ENCODE results near the gene SIKE1. TPM values are rescaled to one million over a fixed set of nuclear protein-coding genes. Genes with fewer than 3 reads are reported as not detected.
"Not testable (repeated sequence)": the region's sequence is repeated elsewhere in the genome, so short reads cannot be mapped to it uniquely, and the experiment has no call there.

The SIKE1 gene
- 10 to 100 TPM; 59.4 to 68.5 TPM for total RNA-seq

- CTCF ChIA-PET, result interaction anchor here (1.2 to 1.8 kb wide), 3 partner anchors 25 to 273 kb away, joined by 3 to 5 read pairs (median 4); no protein-coding TSS in a partner anchor
- Mint-ChIP-seq H3K4me3 (peak within 1 kb of the TSS; percentile 98), H3K9me3 (no peaks in the 10 kb centered on the region), H3K36me3 (ENCODE audit: low read depth) (peaks cover 36% of the 10 kb centered on the region), H3K27ac (peak within 1 kb of the TSS; percentile 95), H3K27me3 (peaks cover 11% of the 10 kb centered on the region), H3K4me1 (peaks cover 30% of the 10 kb centered on the region)
- POLR2A ChIA-PET, result interaction anchor here (0.7 to 5.7 kb wide), 8 partner anchors 10 to 64 kb away, joined by 3 to 56 read pairs (median 4); partner anchors contain the start of genes CSDE1 and NRAS
- DNase-seq, result peak; percentile 96
Observed at GRCh38 chr1:114780344-114781226, at the start of gene SIKE1. Gene SIKE1, minus strand, starts transcription at chr1:114780685. Its CDS starts 78 bp downstream, at chr1:114780607.

GRCh38 chr1:114830075-114830474 lies 49.6 kb upstream of the SIKE1 start:
- not testable (repeated sequence) for H3K9me3 Mint-ChIP-seq

DNA sequence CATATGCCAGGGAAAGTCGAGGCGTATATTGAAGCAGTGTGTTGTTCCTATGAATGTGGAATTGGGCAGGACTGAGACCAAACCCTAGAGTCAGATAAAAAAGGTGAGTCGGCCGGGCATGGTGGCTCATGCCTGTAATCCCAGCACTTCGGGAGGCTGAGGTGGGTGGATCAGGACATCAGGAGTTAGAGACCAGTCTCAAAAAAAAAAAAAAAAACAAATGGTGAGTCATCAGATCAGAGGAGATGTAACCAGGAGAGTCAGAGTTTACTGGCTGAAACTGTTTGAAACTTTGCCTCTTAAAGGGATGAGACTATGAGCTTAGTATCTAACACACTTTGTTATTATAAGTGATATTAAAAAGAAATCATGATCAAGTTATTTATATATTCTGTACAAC lies 47.8 kb upstream of the SIKE1 start:
- CTCF ChIA-PET, result no interaction called here
- Mint-ChIP-seq H3K9me3 (no peaks in the 10 kb centered on the region), H3K4me1 (no peaks in the 10 kb centered on the region), H3K4me3 (no peak overlapping the region), H3K27me3 (peaks cover 9% of the 10 kb centered on the region), H3K36me3 (ENCODE audit: low read depth) (no peaks in the 10 kb centered on the region), H3K27ac (no peak overlapping the region)
- no peak for DNase-seq
- POLR2A ChIA-PET, result no interaction called here

More at GRCh38 chr1:114830075-114830474, 49.6 kb upstream of the SIKE1 start:
- DNase-seq; H3K4me3 Mint-ChIP-seq; POLR2A ChIA-PET; H3K36me3 Mint-ChIP-seq (ENCODE audit: low read depth); H3K27me3 Mint-ChIP-seq; H3K4me1 Mint-ChIP-seq; CTCF ChIA-PET; H3K27ac Mint-ChIP-seq: not testable (repeated sequence)

GRCh38 chr1:114821978-114822377 lies 41.5 kb upstream of the SIKE1 start:
- Mint-ChIP-seq H3K27me3 (peaks cover 10% of the 10 kb centered on the region), H3K4me1 (no peaks in the 10 kb centered on the region), H3K9me3 (no peaks in the 10 kb centered on the region), H3K27ac (no peak overlapping the region), H3K4me3 (no peak overlapping the region), H3K36me3 (ENCODE audit: low read depth) (no peaks in the 10 kb centered on the region)
- ChIA-PET POLR2A (no interaction called here), CTCF (no interaction called here)
- no peak for DNase-seq

DNA sequence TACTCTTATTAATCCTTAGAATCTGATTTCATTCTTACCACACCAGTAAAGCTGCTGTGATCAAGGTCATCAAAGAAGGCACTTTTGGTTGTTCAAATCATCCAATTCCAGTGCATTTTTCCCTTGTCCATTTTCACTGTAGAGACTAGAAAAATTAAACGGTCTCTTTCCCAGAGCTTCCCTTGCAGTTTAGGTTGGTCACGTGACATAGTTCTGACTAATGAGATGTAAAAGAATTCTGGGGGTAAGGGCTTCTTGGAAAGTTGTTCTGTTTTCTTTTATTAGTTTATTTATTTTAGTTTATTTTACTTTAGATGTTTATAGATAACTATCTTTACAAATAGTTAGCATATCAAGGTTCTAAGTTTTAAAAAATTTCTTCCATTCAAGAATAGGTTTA lies 39.9 kb upstream of the SIKE1 start:
- no peak for DNase-seq
- POLR2A ChIA-PET, result no interaction called here
- CTCF ChIA-PET, result no interaction called here
- Mint-ChIP-seq H3K27me3 (peaks cover 7% of the 10 kb centered on the region), H3K27ac (no peak overlapping the region), H3K36me3 (ENCODE audit: low read depth) (no peaks in the 10 kb centered on the region), H3K9me3 (no peaks in the 10 kb centered on the region), H3K4me3 (no peak overlapping the region), H3K4me1 (no peaks in the 10 kb centered on the region)

DNA sequence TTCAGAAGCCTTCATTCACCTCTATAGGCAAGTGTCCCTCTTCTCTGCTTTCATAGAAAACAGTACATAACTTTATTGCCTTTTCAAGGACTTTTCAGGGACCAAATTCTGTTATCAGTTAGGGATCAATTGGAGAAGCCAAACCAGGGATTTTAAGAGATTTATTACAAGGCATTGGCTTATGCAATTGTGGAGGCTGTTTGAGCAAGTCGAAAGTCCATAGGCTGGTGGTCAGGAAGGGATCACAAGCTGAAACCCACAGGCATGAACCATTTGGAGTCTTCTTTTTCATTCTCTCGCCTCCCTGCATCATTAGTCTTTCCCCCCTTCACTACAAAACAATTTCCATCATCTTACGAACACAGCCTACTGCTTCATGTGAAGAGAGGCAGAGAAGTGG lies 39.4 kb upstream of the SIKE1 start:
- Mint-ChIP-seq H3K4me1 (no peaks in the 10 kb centered on the region), H3K27ac (no peak overlapping the region), H3K9me3 (no peaks in the 10 kb centered on the region), H3K4me3 (no peak overlapping the region), H3K36me3 (ENCODE audit: low read depth) (no peaks in the 10 kb centered on the region), H3K27me3 (peaks cover 7% of the 10 kb centered on the region)
- POLR2A ChIA-PET, result no interaction called here
- CTCF ChIA-PET, result no interaction called here
- no peak for DNase-seq

DNA sequence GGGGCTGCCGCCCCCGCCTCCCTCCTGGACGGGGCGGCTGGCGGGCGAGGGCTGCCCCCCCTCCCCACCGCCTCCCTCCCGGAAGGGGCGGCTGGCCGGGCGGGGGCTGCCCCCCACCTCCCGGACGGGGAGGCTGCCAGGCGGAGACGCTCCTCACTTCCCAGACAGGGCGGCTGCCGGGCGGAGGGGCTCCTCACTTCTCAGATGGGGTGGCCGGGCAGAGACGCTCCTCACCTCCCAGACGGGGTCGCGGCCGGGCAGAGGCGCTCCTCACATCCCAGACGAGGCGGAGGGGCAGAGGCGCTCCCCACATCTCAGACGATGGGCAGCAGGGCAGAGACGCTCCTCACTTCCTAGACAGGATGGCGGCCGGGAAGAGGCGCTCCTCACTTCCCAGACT lies 24.0 kb upstream of the SIKE1 start:
- H3K4me3 Mint-ChIP-seq; H3K27ac Mint-ChIP-seq; POLR2A ChIA-PET; H3K9me3 Mint-ChIP-seq; H3K27me3 Mint-ChIP-seq; DNase-seq; CTCF ChIA-PET; H3K36me3 Mint-ChIP-seq (ENCODE audit: low read depth); H3K4me1 Mint-ChIP-seq: not testable (repeated sequence)

GRCh38 chr1:114803001-114803400 lies 22.5 kb upstream of the SIKE1 start:
- H3K27ac Mint-ChIP-seq, result no peak overlapping the region
- H3K9me3 Mint-ChIP-seq, result no peaks in the 10 kb centered on the region
- peaks cover 9% of the 10 kb centered on the region for H3K27me3 Mint-ChIP-seq
- H3K4me3 Mint-ChIP-seq, result no peak overlapping the region
- no peaks in the 10 kb centered on the region for H3K36me3 Mint-ChIP-seq (ENCODE audit: low read depth)
- ChIA-PET CTCF (no interaction called here), POLR2A (no interaction called here)
- H3K4me1 Mint-ChIP-seq, result no peaks in the 10 kb centered on the region
- no peak for DNase-seq

- H3K27ac Mint-ChIP-seq, result no peak overlapping the region
- H3K4me1 Mint-ChIP-seq, result no peaks in the 10 kb centered on the region
- no peak for DNase-seq
- ChIA-PET POLR2A (no interaction called here), CTCF (no interaction called here)
- H3K4me3 Mint-ChIP-seq, result no peak overlapping the region
- H3K9me3 Mint-ChIP-seq, result no peaks in the 10 kb centered on the region
- no peaks in the 10 kb centered on the region for H3K36me3 Mint-ChIP-seq (ENCODE audit: low read depth)
- H3K27me3 Mint-ChIP-seq, result peaks cover 19% of the 10 kb centered on the region
Observed at GRCh38 chr1:114794038-114794437, 13.6 kb upstream of the SIKE1 start.

GRCh38 chr1:114790581-114790980 lies 10.1 kb upstream of the SIKE1 start:
- H3K4me1 Mint-ChIP-seq; CTCF ChIA-PET; DNase-seq; H3K4me3 Mint-ChIP-seq; H3K27ac Mint-ChIP-seq; H3K36me3 Mint-ChIP-seq (ENCODE audit: low read depth); POLR2A ChIA-PET: not testable (repeated sequence)
- Mint-ChIP-seq H3K27me3 (peaks cover 34% of the 10 kb centered on the region), H3K9me3 (peaks cover 15% of the 10 kb centered on the region)

- H3K36me3 Mint-ChIP-seq (ENCODE audit: low read depth); H3K27ac Mint-ChIP-seq; H3K4me3 Mint-ChIP-seq; CTCF ChIA-PET; DNase-seq; H3K4me1 Mint-ChIP-seq; POLR2A ChIA-PET: not testable (repeated sequence)
- Mint-ChIP-seq H3K27me3 (peaks cover 41% of the 10 kb centered on the region), H3K9me3 (peaks cover 15% of the 10 kb centered on the region)
Observed at GRCh38 chr1:114786440-114786839, 6.0 kb upstream of the SIKE1 start.

DNA sequence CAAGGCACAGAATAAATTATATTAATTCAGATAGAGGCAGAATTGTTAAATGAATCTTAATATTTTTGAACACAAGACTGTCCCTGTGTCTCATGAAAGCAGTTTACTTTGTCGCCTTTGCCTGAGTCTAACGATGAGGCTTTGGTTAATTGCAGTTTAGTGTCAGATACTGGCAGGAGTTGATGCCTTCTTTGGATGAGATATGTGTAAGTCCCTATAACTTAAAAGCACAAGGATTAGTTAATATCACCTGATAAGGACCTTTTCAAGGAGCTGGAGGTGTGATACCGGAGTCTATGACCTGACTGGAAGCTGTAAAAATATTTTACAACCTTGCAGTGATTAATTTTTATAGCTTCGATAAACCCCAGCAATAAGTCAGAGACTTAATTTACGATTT lies 2.0 kb upstream of the SIKE1 start:
- CTCF ChIA-PET, result no interaction called here
- no peak overlapping the region for H3K4me3 Mint-ChIP-seq
- H3K4me1 Mint-ChIP-seq, result peaks cover 28% of the 10 kb centered on the region
- H3K36me3 Mint-ChIP-seq (ENCODE audit: low read depth), result peaks cover 21% of the 10 kb centered on the region
- H3K27me3 Mint-ChIP-seq, result peaks cover 27% of the 10 kb centered on the region
- no peak overlapping the region for H3K27ac Mint-ChIP-seq
- peaks cover 14% of the 10 kb centered on the region for H3K9me3 Mint-ChIP-seq
- POLR2A ChIA-PET, result interaction anchor here (5.7 kb wide), 1 partner anchor 24 kb away, joined by 56 read pairs; the partner anchor contains the start of gene CSDE1
- DNase-seq, result no peak

DNA sequence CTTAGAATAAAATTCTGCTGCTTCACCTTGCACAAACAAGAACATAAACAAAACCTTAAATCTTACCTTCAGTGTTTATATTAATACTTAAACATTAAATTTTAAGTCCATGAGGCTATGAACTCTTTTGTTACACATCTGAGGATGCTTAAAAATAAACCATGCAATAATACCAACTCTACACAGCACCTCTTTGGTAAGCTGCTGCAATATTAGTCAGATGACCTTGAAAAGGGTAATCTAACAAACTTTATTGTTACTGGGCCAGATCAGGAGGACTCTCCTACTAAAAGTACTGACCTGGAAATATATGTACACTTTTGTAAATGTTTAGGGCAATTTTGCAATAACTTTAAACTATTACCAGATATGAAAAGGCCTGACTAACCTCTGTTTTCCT lies 763 bp downstream of the SIKE1 start:
- peaks cover 30% of the 10 kb centered on the region for H3K4me1 Mint-ChIP-seq
- H3K36me3 Mint-ChIP-seq (ENCODE audit: low read depth), result peaks cover 40% of the 10 kb centered on the region
- ChIA-PET POLR2A (interaction anchor here (1.2 to 5.7 kb wide), 5 partner anchors 10 to 63 kb away, joined by 3 to 56 read pairs (median 5); partner anchors contain the start of genes CSDE1 and NRAS), CTCF (interaction anchor here (1.2 kb wide), 1 partner anchor 24 kb away, joined by 4 read pairs; no protein-coding TSS in a partner anchor)
- H3K27ac Mint-ChIP-seq, result peak overlapping the region; percentile 95
- H3K27me3 Mint-ChIP-seq, result peaks cover 7% of the 10 kb centered on the region
- no peak for DNase-seq
- peak overlapping the region; percentile 98 for H3K4me3 Mint-ChIP-seq
- H3K9me3 Mint-ChIP-seq, result no peaks in the 10 kb centered on the region

DNA sequence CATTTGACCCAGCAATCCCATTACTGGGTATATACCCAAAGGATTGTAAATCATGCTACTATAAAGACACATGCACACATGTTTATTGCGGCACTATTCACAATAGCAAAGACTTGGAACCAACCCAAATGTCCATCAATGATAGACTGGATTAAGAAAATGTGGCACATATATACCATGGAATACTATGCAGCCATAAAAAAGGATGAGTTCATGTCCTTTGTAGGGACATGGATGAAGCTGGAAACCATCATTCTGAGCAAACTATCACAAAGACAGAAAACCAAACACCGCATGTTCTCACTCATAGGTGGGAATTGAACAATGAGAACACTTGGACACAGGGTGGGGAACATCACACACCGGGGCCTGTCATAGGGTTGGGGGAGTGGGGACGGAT lies 3.8 kb downstream of the SIKE1 start:
- H3K27me3 Mint-ChIP-seq, H3K4me3 Mint-ChIP-seq, H3K27ac Mint-ChIP-seq, H3K9me3 Mint-ChIP-seq, POLR2A ChIA-PET, CTCF ChIA-PET, DNase-seq: not testable (repeated sequence)
- peaks cover 30% of the 10 kb centered on the region for H3K4me1 Mint-ChIP-seq
- H3K36me3 Mint-ChIP-seq (ENCODE audit: low read depth), result peaks cover 60% of the 10 kb centered on the region

Data from activated CD4-positive, alpha-beta memory T cell treated with anti-CD3 and anti-CD28 coated beads, Interleukin-2, amount 10 ng/mL, durations not matched to agents 7 days and 5 days (primary cell).